GM19351 (cell line): Measurements from ENCODE around the gene HSPA12B.

Experiments used
- ATAC-seq: cut with Tn5 transposase; IDR thresholded peaks from one replicate; pipeline ENCODE4 v1.9.1; 2021; ENCODE audit warnings: mild to moderate bottlenecking, moderate library complexity; ENCODE audit not compliant: unreplicated experiment

The HSPA12B gene

GRCh38 chr20:3704087-3704486 is 28.4 kb upstream of the HSPA12B start:
- ATAC-seq = no peak

DNA sequence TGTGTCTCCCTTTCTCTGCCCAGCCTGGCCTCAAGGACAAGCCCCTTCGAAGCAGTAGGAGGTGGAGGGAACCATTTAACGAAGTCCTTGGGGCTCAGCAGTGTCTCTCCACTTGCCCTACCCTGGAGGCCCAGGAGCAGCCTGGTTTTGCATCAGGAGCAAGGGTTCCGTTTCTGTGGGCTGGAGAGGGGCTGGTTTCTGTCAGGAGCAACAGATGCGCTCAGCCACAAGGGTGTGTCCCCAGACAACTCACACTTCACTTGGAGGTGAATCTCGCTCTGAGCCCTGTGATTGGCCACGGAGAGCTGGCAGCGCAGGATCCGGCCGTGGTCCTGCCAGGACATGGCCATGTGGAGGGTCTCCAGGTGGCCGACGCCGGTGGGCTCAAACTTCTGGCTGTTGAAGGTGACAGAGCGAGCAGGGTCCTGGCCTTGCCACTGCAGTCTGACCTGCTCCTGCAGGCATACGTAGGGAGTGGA is 27.0 kb upstream of the HSPA12B start:
- ATAC-seq = no peak

GRCh38 chr20:3705970-3706739 is 26.3 kb upstream of the HSPA12B start:
- no peak for ATAC-seq

DNA sequence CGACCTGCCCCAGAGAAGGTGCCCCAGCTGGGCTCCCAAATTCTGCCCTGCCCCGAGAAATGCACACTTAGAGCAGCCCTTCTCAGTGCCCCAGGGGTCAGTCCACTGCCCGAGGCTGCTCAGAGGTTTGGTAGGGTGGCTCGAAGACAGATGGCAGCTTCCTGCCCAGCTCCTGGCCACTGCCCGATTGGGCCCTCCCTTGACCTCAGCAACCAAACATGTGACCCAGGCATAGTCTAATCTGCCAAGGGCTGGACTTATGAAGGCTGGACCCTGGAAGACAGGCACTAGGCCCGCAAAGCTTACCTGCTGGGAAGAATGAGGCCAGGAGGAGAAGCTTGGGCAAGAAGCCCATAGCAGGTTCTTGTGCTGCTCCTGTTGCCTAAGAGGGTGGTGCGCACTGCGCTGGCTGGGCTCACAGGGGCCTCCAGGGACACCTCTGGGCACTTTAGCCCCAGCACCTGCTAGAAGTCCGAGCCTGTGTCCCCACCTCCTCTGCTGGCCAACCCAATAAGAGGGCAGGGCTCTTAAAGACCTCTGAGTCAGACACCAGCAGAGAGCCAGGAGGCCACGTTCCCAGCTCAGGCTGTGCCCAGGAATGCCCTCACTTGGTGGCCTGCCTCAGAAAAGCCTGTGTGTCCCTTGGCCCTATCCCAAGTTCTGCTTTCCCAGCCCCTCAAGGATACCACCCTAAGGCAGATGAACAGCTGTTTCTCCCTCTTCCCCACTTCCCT is 25.5 kb upstream of the HSPA12B start:
- no peak for ATAC-seq

DNA sequence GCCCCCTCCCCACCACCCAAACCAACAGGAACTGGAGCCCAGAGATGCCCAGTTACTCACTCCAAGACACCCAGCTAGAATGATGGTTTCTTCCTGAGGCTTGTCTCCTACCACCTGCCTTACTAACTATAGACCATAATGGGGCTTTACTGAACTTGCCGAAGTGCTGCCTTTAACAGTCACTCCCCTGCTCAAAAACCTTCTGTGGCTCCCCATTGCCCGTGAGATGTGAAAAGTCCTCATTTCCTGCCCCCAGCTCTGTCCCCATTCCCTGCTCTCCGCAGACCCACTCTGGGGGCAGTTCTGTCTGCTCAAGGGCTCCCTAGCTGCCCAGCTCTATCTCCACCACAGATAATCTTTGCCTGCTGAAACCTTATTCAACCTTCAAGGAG is 25.0 kb upstream of the HSPA12B start:
- no peak for ATAC-seq

- no peak for ATAC-seq
Observed at GRCh38 chr20:3710011-3710466, 22.4 kb upstream of the HSPA12B start.

DNA sequence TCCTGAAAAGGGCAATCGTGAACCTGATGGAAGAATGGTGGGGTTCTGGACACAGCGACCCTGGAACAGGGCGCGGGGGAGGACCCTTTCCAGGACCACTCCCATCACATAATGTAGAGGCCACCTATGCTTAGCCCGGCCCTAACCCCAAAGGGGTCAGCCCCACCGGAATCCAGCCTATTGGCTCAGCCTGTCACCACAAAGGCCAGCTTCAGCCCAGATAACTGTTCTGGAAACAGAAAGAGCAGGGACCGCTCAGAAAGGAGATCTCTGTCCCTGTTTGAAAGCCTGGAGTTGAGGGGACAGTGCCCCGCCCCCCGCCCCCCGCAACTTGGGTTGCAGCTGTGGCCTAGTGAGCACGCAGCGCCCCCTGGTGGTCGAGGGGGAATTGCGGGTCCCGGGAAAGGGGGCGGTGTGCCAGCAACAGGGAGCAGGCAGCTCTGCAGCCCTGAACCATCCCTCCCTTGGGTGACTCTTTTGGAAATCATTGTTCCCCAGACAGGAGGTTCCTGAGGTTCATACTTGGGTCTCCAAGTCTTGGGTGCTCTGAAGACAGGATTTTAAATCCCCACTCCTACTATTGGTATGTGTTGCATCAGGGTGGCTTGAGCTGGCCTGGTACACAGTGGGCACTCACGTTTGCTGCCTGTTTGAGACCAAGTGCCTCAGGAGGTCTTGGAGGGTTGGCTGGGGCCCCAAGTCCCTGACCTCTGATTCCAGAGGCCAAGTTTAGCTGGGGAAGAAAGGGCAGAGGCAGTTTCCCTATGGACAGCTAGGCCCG is 21.6 kb upstream of the HSPA12B start:
- no peak for ATAC-seq

- no peak for ATAC-seq
Observed at GRCh38 chr20:3711484-3711941, 21.0 kb upstream of the HSPA12B start.

DNA sequence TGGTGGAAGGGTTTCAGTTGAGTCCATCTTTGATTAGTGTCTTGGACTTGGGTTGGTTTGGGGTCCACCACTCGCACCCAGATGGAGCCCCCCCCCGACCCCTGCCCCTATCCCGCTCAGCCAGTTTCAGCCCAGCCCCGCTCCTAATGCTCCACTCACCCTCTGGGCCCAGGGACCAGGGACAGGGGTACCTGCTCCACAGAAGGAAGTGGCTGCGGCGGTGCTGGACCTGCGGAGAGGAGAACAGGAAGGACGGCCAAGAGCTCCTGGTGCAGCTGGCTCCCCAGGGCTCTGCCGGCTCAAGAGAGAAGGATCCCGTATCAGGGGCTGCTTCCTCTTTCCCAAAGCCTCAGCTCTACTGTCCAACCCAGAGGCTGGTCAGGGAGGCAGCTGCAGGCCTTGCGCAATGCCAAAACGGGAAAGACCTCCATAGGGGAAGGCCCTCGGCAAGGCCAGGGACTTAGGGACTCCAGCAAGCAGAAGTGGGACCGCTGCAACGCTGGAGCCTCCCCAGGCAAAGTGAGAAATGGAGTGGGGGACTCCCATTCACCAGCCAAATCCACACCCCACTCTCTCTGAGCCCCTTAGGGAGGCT is 20.1 kb upstream of the HSPA12B start, which contains the start of gene SIGLEC1:
SIGLEC1 (minus strand) TSS at position 322 of the 595 bp plus-strand sequence. CDS start 5,472 bp downstream, outside the sequence.
- no peak for ATAC-seq

DNA sequence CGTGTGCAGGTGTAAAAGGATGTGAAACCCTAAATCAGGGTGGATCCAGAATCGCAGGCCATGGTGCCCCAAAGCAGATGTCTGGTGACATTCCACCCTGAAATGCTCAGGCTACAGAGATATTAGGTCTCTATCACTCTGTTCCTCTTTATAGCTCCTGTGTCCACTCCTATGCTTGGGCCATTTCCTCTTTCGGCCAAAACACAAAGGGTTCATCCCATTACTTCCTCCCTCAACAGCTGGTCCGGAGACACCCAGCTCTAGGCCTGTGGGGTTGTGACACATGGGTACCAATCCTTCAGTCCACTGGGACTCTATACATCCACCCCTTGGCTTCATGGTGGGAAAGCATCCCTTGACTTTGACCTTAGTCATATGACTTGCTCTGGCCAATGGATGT is 18.4 kb upstream of the HSPA12B start:
- ATAC-seq = no peak

GRCh38 chr20:3716195-3716834 is 16.2 kb upstream of the HSPA12B start:
- ATAC-seq = peak; percentile 71

DNA sequence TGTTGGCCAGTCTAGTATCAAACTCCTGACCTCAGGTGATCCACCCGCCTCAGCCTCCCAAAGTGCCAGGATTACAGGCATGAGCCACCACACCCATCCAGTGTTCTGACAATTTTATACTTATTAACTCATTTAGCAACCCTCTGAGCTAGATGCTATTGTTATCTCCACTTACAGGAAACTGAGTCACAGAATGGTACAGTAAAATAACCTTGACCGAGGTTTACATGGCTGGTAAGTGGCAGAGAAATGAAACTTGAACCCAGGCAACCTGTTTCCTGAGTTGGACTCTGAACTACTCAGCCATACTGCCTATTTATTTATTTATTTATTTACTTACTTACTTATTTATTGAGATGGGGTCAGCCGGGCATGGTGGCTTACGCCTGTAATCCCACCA is 13.4 kb upstream of the HSPA12B start:
- no peak for ATAC-seq

GRCh38 chr20:3720068-3720467 is 12.4 kb upstream of the HSPA12B start:
- no peak for ATAC-seq

DNA sequence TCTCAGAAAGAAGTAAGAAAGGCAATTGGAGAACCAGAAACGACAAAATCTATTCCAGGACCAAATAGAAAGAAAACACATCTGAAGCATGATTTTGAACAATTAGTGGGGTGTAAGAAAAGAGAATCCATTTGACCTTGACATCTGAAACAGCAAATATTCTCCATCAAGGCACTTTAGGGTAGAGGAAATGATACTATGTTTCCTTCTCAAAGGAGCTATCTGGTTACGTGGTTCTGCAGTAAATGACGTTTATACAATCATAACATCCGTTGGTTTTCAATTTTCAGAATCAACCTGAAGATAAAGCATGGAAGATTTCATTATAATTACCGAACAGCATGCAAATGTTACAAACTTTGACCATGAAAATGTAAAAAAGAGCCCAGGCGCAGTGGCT is 11.9 kb upstream of the HSPA12B start:
- no peak for ATAC-seq

- no peak for ATAC-seq
Observed at GRCh38 chr20:3721912-3722311, 10.6 kb upstream of the HSPA12B start.

DNA sequence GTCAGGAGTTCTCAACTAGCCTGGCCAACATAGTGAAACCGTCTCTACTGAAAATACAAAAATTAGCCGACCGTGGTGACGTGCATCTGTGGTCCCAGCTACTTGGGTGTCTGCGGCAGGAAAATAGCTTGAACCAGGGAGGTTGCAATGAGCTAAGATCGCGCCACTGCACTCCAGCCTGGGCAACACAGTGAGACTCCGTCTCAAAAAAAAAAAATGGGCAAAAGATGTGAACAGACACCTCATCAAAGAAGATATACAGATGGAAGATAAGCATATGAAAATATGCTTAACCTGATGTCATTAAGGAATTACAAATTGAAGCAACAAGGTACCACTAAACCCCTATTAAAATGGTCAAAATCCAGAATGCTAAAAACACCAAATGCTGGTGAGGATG is 9.2 kb upstream of the HSPA12B start:
- no peak for ATAC-seq

- no peak for ATAC-seq
Observed at GRCh38 chr20:3724356-3724755, 8.1 kb upstream of the HSPA12B start.

DNA sequence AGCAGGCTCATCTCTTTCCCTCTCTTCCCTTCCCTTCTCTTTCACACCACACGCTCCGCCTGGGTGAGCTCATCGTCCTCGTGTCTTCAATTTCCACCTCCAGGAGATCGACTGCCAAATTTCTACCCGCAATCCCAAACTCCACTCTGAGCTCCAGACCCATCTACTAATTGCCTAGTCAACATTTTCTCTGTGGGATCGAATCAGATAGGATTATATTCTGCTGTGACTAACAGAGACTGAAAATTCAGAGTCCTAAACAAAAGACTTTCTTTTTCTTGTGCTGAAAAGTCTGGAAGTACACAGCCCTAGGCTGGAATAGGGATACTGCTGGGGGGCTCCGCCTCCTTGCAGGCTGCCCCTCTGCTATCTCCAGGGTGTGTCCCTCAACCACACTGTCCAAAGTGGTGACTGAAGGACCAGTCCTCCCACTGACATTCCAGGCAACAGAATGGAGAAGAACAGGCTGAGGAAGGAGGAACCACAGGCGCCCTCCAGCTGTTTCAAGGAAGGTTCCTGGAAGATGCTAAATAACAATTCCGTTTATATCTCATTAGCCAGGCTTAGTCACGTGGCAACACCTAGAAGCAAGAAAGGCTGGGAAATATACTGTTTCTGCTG is 5.0 kb upstream of the HSPA12B start:
- ATAC-seq = no peak

DNA sequence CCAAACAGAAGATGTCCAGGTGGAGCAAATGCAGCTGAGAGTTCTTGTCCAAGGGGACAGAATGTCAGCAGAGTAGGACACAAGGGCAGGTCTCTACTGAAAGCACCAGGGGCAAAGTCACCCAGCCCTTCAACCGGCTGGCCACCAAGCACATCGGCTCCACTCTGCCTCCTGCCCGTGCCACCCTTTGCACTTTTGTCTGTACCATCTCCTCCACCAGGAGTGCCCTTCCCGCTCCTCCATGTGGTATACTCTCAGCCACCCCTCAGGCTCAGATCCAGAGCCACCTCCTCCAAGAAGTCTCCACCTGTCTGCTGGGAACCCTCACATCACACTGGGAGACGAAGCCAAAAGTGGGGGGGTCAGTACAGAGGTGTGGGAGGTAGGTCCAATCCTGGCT is 4.1 kb upstream of the HSPA12B start:
- no peak for ATAC-seq

DNA sequence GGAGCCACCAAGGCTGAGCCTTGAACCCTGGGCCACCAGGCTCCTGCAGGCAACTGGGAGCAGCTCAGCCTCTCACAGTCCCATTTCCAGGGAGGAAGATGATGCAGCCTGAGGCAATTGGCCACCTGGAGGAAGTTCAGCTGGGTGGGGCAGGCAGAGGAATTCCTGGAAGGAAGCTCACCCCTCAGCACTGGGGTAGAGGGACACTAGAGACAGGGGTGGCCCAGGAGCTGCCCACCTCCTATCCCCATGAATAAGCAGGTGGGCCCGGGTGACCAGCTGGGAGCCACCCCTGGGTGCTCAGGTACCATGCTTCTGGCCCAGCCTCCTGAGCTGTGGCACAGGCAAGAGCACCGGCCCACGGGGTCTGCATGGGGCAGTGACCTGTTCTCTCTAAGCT is 3.6 kb upstream of the HSPA12B start:
- no peak for ATAC-seq
